ENCODE data around the gene CAPN7. TPM values are rescaled to one million over a fixed set of nuclear protein-coding genes. Genes with fewer than 3 reads are reported as not detected.

Gene CAPN7
- total and polyA plus RNA-seq, 2 donors (not counting 1 experiment from before 2014, with no cell fraction given) = 40.4 to 85.9 TPM

DNA sequence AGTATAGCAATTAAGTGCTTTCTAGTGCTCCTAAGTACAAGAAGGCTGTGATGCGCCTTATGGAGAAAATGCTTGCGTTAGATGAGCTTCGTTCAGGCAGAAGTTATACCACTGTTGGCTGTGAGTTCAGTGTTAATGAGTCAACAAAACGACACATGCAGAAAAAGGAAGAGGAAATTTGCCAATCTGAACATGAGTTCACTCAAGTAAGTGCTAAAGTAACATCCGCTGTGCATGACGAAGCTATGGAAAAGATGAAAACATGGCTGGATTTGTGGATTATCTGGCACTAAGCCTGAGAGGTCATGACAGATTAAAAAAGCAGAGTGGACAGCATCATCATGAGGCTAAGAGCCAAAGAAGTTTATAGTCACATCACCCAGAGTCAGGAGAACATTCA lies 89.5 kb downstream of the CAPN7 start:
- Mint-ChIP-seq H3K27ac (peak overlapping the region; percentile 91), H3K4me3 (peak overlapping the region; percentile 64), H3K9me3 (ENCODE audit: insufficient read depth) (no peaks in the 10 kb centered on the region), H3K27me3 (no peaks in the 10 kb centered on the region), H3K4me1 (peaks cover 86% of the 10 kb centered on the region)
- Histone ChIP-seq H3K79me2 (ENCODE audit: control insufficient read depth, insufficient read depth, low read length) (peaks cover 80% of the 10 kb centered on the region), H3K27ac (ENCODE audit: low read length in 2 of 2) (peak overlapping the region; percentile 50 to 87), H3K27me3 (replicated peaks in 1 of 4; ENCODE audit: control extremely low read depth in 1 of 4, control insufficient read depth in 3 of 4, insufficient read depth in 4 of 4, low read length in 3 of 4) (no peaks in the 10 kb centered on the region), H3K36me3 (replicated peaks in 1 of 2; ENCODE audit: control extremely low read depth in 1 of 2, control insufficient read depth in 1 of 2, extremely low read depth in 1 of 2, insufficient read depth in 2 of 2, low read length in 1 of 2) (peaks cover 0 to 21% of the 10 kb centered on the region in 2 experiments), H2AFZ (ENCODE audit: insufficient read depth, low read depth, low read length, poor library complexity, severe bottlenecking) (peak overlapping the region; percentile 12), H3K9ac (ENCODE audit: low read length) (peak overlapping the region; percentile 11), H4K20me1 (ENCODE audit: control insufficient read depth, insufficient read depth, low read length, poor library complexity, severe bottlenecking) (peaks cover 51% of the 10 kb centered on the region), H3K4me3 (ENCODE audit: control extremely low read depth in 1 of 5, extremely low read depth in 1 of 5, insufficient read depth in 1 of 5, low read depth in 2 of 5, low read length in 4 of 5) (no peak overlapping the region), H3K4me1 (ENCODE audit: control insufficient read depth in 2 of 2, insufficient read depth in 2 of 2, low read length in 2 of 2) (peaks cover 89 to 90% of the 10 kb centered on the region in 2 donors), H3K4me2 (replicated peaks; ENCODE audit: low read depth, low read length, poor library complexity, severe bottlenecking) (peak overlapping the region; percentile 52), H3K9me3 (ENCODE audit: control extremely low read depth in 1 of 3, control insufficient read depth in 2 of 3, insufficient read depth in 1 of 3, low read length in 2 of 3) (no peaks in the 10 kb centered on the region)
- intact Hi-C loops (cut with micrococcal nuclease) = no loop called here
- peak; percentile 12 for ATAC-seq (ENCODE audit: low read depth)
- TF ChIP-seq, protein P1, sequence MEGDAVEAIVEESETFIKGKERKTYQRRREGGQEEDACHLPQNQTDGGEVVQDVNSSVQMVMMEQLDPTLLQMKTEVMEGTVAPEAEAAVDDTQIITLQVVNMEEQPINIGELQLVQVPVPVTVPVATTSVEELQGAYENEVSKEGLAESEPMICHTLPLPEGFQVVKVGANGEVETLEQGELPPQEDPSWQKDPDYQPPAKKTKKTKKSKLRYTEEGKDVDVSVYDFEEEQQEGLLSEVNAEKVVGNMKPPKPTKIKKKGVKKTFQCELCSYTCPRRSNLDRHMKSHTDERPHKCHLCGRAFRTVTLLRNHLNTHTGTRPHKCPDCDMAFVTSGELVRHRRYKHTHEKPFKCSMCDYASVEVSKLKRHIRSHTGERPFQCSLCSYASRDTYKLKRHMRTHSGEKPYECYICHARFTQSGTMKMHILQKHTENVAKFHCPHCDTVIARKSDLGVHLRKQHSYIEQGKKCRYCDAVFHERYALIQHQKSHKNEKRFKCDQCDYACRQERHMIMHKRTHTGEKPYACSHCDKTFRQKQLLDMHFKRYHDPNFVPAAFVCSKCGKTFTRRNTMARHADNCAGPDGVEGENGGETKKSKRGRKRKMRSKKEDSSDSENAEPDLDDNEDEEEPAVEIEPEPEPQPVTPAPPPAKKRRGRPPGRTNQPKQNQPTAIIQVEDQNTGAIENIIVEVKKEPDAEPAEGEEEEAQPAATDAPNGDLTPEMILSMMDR (IDR thresholded peaks at IDR 0.05) = no peak
- no peak for TF ChIP-seq EZH2 (IDR thresholded peaks at IDR 0.05; ENCODE audit: borderline replicate concordance, insufficient read depth, low read depth, low read length, poor library complexity, severe bottlenecking)
- CTCF ChIA-PET = interaction anchor here (0.8 to 4.3 kb wide), 20 partner anchors 9 to 104 kb away, joined by 3 to 29 read pairs (median 4); partner anchors contain the start of gene SH3BP5
- 16% methylated on average over 6 of the region's 6 CpGs for WGBS (ENCODE audit: insufficient coverage)
- DNase-seq = peak; percentile 59
- POLR2A ChIA-PET = interaction anchor here (0.5 to 1.8 kb wide), 7 partner anchors 10 to 79 kb away, joined by 3 to 8 read pairs (median 4); no protein-coding TSS in a partner anchor

DNA sequence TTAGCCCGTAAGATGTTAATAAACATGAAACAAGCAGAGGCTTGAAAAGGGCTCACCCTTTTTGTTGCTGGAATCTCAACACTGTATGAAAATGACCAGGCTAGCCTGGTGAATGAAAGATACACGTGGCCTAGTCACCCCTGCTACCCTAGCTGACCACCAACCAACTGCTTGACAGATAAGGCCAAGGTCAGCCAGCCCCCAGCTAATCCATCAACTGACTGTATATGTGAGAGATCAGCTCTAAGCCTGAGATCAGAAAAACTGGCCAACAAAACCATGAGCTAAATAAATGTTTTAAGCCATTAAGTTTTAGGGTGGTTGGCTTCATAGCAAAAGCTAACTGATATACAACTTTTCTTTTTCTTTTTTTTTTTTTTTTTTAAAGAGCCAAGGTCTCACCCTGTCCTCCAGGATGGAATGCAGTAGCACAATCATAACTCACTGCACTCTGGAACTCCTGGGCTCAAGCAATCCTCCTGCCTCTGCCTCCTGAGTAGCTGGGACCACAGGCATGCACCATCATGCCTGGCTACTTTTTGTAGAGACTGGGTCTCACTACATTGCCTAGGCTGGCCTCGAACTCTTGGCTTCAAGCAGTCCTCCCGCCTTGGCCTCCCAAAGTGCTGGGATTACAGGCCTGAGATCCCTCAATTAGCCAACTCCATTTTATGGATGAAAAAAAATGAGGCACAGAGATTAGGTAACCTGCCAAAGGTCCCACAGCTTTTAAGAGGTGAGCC lies 91.7 kb downstream of the CAPN7 start:
- Histone ChIP-seq H3K4me3 (ENCODE audit: control extremely low read depth in 1 of 5, extremely low read depth in 1 of 5, insufficient read depth in 1 of 5, low read depth in 2 of 5, low read length in 4 of 5) (no peak overlapping the region), H3K4me1 (ENCODE audit: control insufficient read depth in 2 of 2, insufficient read depth in 2 of 2, low read length in 2 of 2) (peaks cover 79 to 82% of the 10 kb centered on the region in 2 donors), H3K9ac (ENCODE audit: low read length) (no peak overlapping the region), H3K4me2 (replicated peaks; ENCODE audit: low read depth, low read length, poor library complexity, severe bottlenecking) (peak overlapping the region; percentile 24), H3K79me2 (ENCODE audit: control insufficient read depth, insufficient read depth, low read length) (peaks cover 89% of the 10 kb centered on the region), H3K36me3 (replicated peaks in 1 of 2; ENCODE audit: control extremely low read depth in 1 of 2, control insufficient read depth in 1 of 2, extremely low read depth in 1 of 2, insufficient read depth in 2 of 2, low read length in 1 of 2) (peaks cover 1 to 44% of the 10 kb centered on the region in 2 experiments), H4K20me1 (ENCODE audit: control insufficient read depth, insufficient read depth, low read length, poor library complexity, severe bottlenecking) (peaks cover 59% of the 10 kb centered on the region), H2AFZ (ENCODE audit: insufficient read depth, low read depth, low read length, poor library complexity, severe bottlenecking) (no peak overlapping the region), H3K27ac (ENCODE audit: low read length in 2 of 2) (peak overlapping the region in 1 of 2 donors; percentile 87), H3K27me3 (replicated peaks in 1 of 4; ENCODE audit: control extremely low read depth in 1 of 4, control insufficient read depth in 3 of 4, insufficient read depth in 4 of 4, low read length in 3 of 4) (no peaks in the 10 kb centered on the region), H3K9me3 (ENCODE audit: control extremely low read depth in 1 of 3, control insufficient read depth in 2 of 3, insufficient read depth in 1 of 3, low read length in 2 of 3) (no peaks in the 10 kb centered on the region)
- DNase-seq (no peak), ATAC-seq (ENCODE audit: low read depth) (no peak)
- Mint-ChIP-seq H3K4me1 (peaks cover 79% of the 10 kb centered on the region), H3K27ac (peak overlapping the region; percentile 56), H3K9me3 (ENCODE audit: insufficient read depth) (no peaks in the 10 kb centered on the region), H3K27me3 (no peaks in the 10 kb centered on the region), H3K4me3 (no peak overlapping the region)
- POLR2A ChIA-PET = interaction anchor here (0.6 to 0.9 kb wide), 4 partner anchors 10 to 29 kb away, joined by 3 to 6 read pairs (median 4); no protein-coding TSS in a partner anchor
- WGBS (ENCODE audit: insufficient coverage) = 81% methylated on average over 4 of the region's 4 CpGs
- no peak for TF ChIP-seq EZH2 (IDR thresholded peaks at IDR 0.05; ENCODE audit: borderline replicate concordance, insufficient read depth, low read depth, low read length, poor library complexity, severe bottlenecking)
- TF ChIP-seq, protein P1 (IDR thresholded peaks at IDR 0.05) = no peak
- CTCF ChIA-PET = interaction anchor here (0.6 to 4.3 kb wide), 8 partner anchors 10 to 197 kb away, joined by 3 to 25 read pairs (median 3); no protein-coding TSS in a partner anchor
- intact Hi-C loops (cut with micrococcal nuclease) = no loop called here
